ENCODE data around the gene BEST1.

Gene BEST1

GRCh38 chr11:61950035-61950547 lies at the start of gene BEST1:
TSS of gene BEST1 (plus strand) at chr11:61950351. CDS start at chr11:61951807, 1,456 bp downstream.
- in situ Hi-C loops (cut with MboI; ENCODE audit: low sequenced_read_pairs): no loop called here

DNA sequence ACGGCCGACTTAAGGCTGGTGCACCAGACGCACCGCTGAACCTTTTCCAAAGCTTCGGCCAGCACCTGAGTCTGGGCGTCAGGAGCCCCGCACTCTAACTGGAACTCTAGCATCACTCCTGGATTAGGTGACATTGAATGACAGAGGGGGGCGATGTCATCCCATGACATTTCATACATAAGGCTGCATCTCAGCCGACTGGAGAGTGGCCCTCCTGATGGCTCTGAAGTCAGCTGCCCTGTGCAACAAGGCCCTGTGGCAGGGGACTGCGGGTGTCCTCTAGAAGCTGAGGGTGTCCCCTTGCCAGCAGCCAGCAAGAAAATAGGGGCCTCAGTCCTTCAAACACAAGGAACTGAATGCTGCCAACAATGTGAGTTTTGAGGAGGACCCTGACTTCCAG lies 48.8 kb upstream of the BEST1 start:
- in situ Hi-C loops (cut with MboI; ENCODE audit: low sequenced_read_pairs): no loop called here

DNA sequence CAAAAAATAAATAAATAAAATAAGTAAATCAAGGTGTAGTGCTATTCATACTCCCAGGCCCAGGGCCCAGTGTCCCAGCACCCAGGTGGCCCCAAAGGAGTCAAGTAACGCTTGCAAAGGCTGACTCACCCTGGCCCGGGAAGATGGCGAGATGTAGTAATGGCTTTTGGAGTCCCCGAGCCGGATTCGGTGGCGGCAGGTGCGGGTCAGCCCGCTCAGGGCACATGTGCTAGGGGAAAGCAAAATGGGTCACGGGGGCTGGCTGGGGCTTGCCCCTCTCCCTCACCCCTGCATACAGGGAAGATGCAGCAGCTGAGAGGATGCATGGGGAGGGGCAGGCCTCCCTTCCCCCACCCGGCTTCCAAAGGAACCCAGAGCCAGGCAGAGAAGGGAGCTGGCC lies 47.8 kb upstream of the BEST1 start:
- in situ Hi-C loops (cut with MboI; ENCODE audit: low sequenced_read_pairs): no loop called here

DNA sequence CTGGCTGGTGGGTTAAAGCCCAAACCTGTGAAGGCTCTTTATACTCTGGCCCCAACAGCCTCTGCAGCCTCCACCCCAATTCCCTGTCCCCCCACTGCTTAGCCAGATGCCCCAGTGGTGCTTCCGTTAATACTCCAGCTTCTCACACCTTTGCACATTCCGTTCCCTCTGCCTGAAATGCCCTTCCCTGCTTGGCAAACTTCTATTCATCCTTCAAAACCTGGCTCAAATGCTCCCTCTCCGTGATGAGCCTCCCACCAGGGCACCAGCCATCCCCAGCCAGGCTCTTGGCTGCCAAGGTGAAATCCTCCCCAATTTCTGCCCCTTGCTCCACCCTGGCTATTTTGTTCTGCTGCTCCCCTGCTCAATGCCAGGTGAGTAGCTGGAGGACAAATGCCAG lies 46.3 kb upstream of the BEST1 start:
- in situ Hi-C loops (cut with MboI; ENCODE audit: low sequenced_read_pairs): no loop called here

GRCh38 chr11:61904539-61905048 lies 45.6 kb upstream of the BEST1 start:
- in situ Hi-C loops (cut with MboI; ENCODE audit: low sequenced_read_pairs): no loop called here

GRCh38 chr11:61905067-61905696 lies 45.0 kb upstream of the BEST1 start:
- in situ Hi-C loops (cut with MboI; ENCODE audit: low sequenced_read_pairs): no loop called here

GRCh38 chr11:61905801-61906521 lies 44.2 kb upstream of the BEST1 start:
- in situ Hi-C loops (cut with MboI; ENCODE audit: low sequenced_read_pairs): no loop called here

GRCh38 chr11:61906522-61906909 lies 43.6 kb upstream of the BEST1 start:
- in situ Hi-C loops (cut with MboI; ENCODE audit: low sequenced_read_pairs): no loop called here

GRCh38 chr11:61907282-61907681 lies 42.9 kb upstream of the BEST1 start:
- in situ Hi-C loops (cut with MboI; ENCODE audit: low sequenced_read_pairs): no loop called here

DNA sequence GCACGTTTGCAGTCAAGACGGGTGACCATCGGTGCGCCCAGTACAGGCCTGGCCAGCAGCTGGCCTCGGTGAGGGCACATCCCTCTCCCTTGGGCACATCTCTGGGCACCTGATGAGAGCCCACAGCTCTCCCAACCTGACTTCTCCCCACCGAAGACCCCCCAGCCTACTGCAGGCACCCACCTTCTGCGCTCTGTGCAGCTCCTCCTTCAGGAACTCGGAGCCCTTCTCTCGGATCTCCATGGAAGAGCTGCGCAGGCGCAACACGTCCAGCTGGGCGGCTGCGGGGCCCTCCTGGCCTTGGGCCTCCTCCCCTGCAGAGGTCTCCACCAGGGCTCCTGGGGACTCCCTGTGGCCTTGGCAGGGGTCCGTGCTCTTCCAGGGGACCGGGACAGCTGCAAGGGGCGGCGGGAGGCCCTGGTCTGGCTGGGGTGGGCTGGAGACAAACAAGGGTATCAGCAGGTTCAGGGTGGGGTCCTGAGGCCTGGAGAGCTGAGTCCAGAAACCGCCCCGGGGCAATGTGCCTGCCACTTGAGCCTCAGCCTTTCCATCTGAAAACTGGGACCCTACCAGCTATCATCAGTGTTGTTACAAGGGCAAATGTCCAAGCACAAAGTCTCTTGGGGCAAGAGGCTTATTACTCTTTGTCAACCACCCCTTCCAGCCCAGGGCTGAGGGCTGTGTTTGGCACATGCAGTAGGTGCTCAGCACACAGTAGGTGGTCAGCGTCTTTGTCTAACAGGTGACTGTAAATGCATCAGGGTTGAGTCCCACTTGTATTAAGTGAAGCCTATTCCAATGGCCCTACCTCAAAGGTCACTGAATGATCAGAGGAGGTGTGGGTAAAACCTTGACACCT lies 42.1 kb upstream of the BEST1 start:
- in situ Hi-C loops (cut with MboI; ENCODE audit: low sequenced_read_pairs): no loop called here

GRCh38 chr11:61908730-61909316 lies 41.3 kb upstream of the BEST1 start:
- in situ Hi-C loops (cut with MboI; ENCODE audit: low sequenced_read_pairs): no loop called here

DNA sequence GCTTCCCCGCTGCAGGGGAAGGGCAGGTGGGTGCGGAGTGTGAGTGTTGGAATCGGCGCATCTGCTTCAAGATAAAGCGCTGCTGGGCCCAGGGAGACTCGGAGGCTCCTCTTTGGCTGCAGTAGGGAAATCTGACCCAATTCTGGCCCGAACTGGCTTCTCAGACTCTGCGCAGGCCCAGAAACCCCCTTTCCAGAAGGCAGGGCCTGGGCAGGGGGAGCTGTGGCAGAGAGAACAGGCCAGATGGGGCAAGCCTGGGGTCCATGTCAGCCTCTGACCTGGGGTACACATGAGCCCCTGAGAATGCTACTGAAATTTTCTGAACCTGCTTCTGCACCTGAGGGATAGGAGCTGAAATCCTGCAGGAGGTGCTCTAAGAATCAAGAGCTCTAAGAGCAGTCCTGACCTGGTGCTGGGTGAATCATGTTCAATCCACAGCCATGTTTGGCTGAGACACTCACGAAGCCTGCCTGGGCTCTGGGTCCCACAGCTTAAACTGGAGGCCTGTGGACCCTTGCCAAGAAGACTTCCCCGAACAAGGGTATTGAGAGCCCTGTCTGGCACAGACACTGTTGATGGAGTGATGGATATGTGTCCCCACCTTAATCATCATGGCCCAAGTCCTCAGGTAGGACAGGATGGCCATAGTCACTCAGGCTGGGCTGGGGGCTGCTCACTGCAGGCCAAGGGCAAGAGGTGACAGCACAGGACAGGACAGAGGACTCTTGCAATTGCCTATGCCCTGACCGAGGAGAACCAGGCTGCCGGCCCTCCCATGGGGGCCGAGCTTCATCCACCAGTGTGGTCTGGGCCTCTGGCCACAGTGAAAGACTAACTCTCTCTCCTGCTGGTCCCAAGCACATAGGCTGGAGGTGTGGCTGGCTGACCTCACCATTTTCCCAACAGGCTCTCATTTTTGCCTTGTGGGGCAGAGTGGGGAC lies 39.7 kb upstream of the BEST1 start:
- in situ Hi-C loops (cut with MboI; ENCODE audit: low sequenced_read_pairs): no loop called here

- in situ Hi-C loops (cut with MboI; ENCODE audit: low sequenced_read_pairs): no loop called here
Measured at GRCh38 chr11:61911128-61911700, 38.9 kb upstream of the BEST1 start.

GRCh38 chr11:61911701-61912529 lies 38.2 kb upstream of the BEST1 start:
- in situ Hi-C loops (cut with MboI; ENCODE audit: low sequenced_read_pairs): no loop called here

- in situ Hi-C loops (cut with MboI; ENCODE audit: low sequenced_read_pairs): no loop called here
Measured at GRCh38 chr11:61912530-61912898, 37.6 kb upstream of the BEST1 start.

- in situ Hi-C loops (cut with MboI; ENCODE audit: low sequenced_read_pairs): no loop called here
Measured at GRCh38 chr11:61912991-61913698, 37.0 kb upstream of the BEST1 start.

DNA sequence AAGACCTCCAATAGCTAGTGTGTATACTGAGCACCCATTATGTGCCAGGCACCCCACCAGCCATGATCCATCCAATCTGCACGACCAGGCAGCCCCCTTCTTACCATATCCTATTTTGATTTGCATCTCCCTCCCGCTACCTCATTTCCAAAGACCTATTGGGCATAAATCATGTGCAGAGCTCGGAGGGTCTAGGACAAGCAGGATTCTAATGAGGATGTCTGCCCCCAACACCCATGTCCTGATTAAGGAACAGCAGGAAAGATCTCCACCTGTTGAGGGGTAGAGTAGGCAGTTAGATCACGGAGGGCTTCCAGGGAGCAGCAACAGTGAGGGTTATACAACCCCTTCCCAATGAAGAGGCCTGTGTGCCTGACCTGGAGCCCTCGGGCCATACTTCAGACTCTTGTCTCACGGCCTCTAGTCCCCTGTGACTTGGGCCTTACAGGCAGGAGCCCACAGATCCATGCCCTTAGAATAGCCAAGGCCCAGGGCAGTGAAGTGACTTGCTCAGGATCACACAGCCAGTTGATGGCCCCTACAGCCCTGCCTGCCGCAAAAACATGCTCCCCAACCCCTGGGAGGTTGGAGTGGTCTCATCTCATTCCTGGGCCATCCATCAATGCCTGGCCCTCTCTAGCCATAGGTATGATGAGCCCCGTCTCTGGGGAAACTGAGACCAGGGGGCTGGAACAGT lies 36.3 kb upstream of the BEST1 start:
- in situ Hi-C loops (cut with MboI; ENCODE audit: low sequenced_read_pairs): no loop called here

Measured in HL-60/S4 treated with phorbol 12-myristate 13-acetate at 8.2 ng/mL for 4 days and 3 days (cell line).